AG09319 (cell line): ENCODE results near the gene TMEM109.

Source experiments
- DNase-seq: peaks from one replicate; pipeline ENCODE4 v3.0.0-alpha.2; 2010; ENCODE audit warnings: low read depth; ENCODE audit errors: extremely low read depth
- TF ChIP-seq, protein P1 (sequence below): IDR thresholded peaks from 2 replicates; pipeline ENCODE4 v1.5.1; 2011; ENCODE audit warnings: low read depth, mild to moderate bottlenecking, inconsistent platforms, low read length, moderate library complexity

The TMEM109 gene

DNA sequence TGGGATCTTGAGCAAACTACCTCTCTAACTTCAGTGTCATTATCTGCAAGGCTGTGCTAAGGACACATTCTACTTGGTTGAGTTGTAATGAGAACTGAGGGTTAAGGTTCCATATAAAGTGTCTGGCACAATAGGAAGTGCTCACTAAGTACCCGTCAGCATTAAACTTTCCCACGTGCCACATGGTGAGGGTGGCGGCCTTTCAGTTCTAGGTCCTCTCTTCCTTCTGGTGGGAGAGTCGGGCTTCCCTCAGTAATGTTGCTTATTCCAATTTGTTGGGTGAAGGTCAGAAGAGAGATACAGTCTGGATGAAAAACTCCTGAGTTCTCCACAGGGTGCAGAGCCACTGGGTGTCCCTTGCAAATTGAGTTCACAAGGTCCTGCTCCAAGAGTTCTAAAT lies 52.9 kb downstream of the TMEM109 start:
- no peak for DNase-seq
- TF ChIP-seq, protein P1, sequence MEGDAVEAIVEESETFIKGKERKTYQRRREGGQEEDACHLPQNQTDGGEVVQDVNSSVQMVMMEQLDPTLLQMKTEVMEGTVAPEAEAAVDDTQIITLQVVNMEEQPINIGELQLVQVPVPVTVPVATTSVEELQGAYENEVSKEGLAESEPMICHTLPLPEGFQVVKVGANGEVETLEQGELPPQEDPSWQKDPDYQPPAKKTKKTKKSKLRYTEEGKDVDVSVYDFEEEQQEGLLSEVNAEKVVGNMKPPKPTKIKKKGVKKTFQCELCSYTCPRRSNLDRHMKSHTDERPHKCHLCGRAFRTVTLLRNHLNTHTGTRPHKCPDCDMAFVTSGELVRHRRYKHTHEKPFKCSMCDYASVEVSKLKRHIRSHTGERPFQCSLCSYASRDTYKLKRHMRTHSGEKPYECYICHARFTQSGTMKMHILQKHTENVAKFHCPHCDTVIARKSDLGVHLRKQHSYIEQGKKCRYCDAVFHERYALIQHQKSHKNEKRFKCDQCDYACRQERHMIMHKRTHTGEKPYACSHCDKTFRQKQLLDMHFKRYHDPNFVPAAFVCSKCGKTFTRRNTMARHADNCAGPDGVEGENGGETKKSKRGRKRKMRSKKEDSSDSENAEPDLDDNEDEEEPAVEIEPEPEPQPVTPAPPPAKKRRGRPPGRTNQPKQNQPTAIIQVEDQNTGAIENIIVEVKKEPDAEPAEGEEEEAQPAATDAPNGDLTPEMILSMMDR: no peak

DNA sequence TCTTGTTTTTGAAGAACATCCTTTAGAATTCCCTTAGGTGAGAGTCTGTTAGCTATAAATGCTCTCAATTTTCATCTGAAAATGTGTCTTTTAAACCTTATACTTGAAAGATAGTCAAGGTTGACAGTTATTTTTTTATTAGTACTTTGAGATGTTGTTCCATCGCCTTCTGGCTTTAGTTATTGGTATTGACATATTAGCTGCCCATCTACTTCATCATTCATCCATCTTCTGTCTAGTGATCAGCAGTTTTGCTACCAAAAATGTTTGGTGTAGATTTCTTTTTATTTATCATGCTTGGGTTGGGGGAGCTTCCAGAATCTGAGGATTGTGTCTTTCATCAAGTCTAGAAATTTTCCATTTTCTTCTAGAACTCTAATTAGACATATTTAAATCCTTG lies 54.3 kb downstream of the TMEM109 start:
- no peak for DNase-seq
- TF ChIP-seq, protein P1: no peak

DNA sequence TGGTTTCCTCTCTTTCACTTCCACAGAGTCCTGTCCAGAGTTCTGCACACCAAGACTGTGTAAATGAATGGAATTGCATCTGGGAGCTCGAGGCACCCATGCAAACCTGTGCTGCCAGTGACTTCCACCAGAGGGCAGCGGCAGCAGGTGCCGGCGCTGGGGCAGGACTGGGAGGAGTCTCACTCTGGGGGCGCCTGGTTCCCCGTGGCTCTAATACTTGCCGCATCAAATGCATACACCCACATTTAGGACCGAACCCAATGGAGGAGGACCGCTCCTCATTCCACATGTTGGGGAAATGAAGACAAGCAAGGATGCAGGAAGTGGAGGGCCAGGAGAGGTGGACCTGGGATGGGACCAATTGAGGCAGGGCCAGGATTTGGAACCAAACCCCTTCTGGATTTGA lies 56.4 kb downstream of the TMEM109 start:
- TF ChIP-seq, protein P1: peak; percentile 81
- no peak for DNase-seq

DNA sequence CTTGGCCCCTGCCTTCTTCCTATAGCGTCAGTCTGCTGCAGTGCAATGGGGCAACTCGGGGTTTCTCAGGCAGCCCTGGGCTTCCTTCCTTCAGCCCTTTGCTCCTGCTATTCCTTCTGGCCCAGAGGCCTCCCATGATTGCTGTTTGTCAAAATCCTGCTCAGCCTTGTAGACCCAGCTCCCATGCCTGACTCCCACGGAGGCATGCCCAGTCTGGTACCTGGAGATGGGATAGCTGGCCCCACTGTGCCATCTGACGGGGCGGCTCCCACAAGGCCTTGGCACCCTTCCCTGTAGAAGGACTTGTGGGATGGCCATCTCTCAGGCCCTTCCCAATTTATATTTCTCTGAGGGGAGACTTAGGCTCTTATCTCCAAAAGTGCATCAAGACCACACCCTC lies 56.9 kb downstream of the TMEM109 start:
- TF ChIP-seq, protein P1: no peak
- no peak for DNase-seq

DNA sequence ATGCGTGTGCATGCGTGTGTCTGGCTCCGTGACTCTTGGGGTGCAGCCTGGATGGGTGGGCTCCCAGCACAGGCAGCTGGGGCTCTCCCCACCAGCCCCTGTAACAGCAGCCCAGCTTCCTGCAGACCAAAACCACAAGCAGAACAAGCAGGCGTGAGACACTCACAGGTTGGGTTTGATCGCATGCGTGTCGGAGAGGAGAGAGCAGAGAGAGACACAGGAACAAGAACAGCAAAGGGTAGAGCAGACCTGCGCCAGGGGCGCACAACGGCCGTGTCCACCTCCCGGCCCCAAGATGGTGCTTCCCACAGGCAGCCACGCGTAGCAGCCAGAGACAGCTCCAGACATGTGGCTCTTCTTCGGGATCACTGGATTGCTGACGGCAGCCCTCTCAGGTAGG lies 57.6 kb downstream of the TMEM109 start, which contains the start of gene CD6:
Gene CD6 (plus strand): TSS at position 161 of the 400 bp plus-strand sequence. CDS start 186 bp downstream, at position 347.
- DNase-seq: no peak
- TF ChIP-seq, protein P1: no peak

DNA sequence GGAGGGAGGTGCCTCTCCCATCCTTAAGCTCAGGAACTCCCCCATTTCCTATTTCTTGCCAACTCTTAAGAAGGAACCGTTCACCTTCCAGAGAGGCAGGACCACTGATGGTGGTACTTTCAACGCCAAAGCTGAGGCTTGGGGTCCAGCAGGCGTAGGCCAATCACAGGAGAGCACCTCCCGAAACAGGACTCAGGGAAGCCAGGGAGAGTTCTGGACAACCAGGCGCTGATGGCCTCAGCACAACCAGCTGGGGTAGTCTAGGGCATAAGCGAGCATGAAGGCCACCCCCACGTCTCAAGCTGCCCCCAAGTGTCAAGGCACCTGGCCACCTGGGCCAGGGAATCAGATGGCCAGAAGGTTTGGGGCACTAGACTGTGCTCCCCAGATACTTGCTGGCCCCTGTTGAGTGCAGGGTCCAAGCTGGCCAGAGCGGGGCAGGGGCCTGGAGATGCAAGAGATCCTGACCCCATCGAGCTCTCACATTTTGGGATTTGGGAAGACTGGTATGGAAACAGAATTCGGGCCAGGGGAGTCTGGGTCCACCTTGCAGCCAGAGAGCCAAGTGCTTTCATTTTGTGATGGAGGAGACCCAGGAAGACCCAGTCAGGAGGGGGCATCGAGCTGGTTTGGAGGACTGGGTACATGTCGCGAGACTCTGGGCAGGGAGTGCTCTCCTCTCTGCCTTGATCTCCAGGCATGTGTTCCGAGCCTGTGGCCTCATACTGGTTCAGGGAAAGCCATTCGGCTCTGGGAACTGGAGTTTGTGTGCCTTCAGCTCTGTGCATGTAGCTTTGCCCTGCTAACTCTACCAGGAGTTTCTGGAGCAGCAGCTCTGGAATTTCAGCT lies 58.4 kb downstream of the TMEM109 start:
- TF ChIP-seq, protein P1: no peak
- DNase-seq: no peak
